ENCODE results near the gene RMI1.

DNA sequence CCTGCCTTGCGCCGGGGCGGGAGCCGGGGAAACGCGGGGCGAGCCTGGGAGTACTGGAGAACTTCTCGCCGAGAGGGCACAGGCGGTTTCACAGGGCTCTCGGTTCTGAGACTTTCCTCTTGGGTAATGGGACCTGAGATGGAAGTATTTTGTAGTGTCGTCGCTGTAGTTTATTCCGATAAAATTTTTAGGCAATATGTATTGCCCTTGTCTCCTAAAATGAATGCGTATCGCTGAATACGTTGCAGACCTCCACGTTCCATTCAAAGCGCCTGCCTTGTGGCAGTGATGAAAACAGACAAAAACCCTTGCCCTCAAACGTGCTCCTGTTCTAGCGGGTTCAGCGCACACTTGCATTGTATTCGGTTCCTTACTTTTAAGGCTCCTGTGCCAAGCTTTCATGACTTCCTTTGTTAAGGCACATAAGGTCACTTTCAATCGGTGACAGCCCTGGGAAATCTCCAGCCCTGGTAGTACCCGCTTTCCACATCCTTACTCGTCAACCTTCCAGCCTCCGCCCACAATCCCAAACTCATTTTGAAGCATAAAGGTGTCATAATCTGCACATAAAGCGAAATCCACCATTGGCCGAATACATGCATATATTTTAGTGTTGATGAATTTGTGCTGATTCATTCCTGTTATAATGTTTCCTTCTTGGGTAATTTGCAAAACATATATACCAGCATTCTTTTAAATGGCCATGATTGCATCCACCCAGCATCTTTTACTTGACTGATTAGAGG lies 694 bp downstream of the RMI1 start:
- TF ChIP-seq, protein P1, sequence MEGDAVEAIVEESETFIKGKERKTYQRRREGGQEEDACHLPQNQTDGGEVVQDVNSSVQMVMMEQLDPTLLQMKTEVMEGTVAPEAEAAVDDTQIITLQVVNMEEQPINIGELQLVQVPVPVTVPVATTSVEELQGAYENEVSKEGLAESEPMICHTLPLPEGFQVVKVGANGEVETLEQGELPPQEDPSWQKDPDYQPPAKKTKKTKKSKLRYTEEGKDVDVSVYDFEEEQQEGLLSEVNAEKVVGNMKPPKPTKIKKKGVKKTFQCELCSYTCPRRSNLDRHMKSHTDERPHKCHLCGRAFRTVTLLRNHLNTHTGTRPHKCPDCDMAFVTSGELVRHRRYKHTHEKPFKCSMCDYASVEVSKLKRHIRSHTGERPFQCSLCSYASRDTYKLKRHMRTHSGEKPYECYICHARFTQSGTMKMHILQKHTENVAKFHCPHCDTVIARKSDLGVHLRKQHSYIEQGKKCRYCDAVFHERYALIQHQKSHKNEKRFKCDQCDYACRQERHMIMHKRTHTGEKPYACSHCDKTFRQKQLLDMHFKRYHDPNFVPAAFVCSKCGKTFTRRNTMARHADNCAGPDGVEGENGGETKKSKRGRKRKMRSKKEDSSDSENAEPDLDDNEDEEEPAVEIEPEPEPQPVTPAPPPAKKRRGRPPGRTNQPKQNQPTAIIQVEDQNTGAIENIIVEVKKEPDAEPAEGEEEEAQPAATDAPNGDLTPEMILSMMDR (IDR thresholded peaks at IDR 0.05; ENCODE audit: low read depth, low read length): no peak
- TF ChIP-seq POLR2A (IDR thresholded peaks at IDR 0.05; ENCODE audit: extremely low read depth, insufficient read length): no peak
- peak; percentile 7; the same call in 1 of the 2 replicates for TF ChIP-seq MYC (IDR thresholded peaks at IDR 0.05; ENCODE audit: low read depth, low read length)

All from NB4 (cell line).